Upper lobe of left lung (tissue), 6 donors: ENCODE measurements around the gene ZNF678. TPM values are rescaled to one million over a fixed set of nuclear protein-coding genes. Genes with fewer than 3 reads are reported as not detected.
"Not testable (repeated sequence)": the region's sequence is repeated elsewhere in the genome, so short reads cannot be mapped to it uniquely, and the experiment has no call there.

Experiments used
- ATAC-seq, 2 donors: fragments of 200-7000 bp; cut with Tn5 transposase; one replicate each; pipeline ENCODE4 v1.9.1; 2022; ENCODE audit warnings: mild to moderate bottlenecking in 2 of 2, moderate library complexity in 2 of 2; ENCODE audit not compliant: low FRiP score in 2 of 2
- DNase-seq, 2 donors: peaks; one replicate each; pipeline ENCODE4 v3.0.0-alpha.2; 2019 to 2020
- H3K27ac ChIP-seq, 4 donors: fragments of 200-600 bp; sonication (generic); one replicate each; pipeline ENCODE4 v1.5.1; 2016 to 2019
- H3K27me3 ChIP-seq, 4 donors: fragments of 200-600 bp; sonication (generic); one replicate each; pipeline ENCODE4 v1.5.1; 2017 to 2019
- H3K36me3 ChIP-seq, 4 donors: fragments of 200-600 bp; sonication (generic); one replicate each; pipeline ENCODE4 v1.5.1; 2016 to 2019
- H3K4me1 ChIP-seq, 4 donors: fragments of 200-600 bp; sonication (generic); one replicate each; pipeline ENCODE4 v1.5.1; 2018 to 2019
- H3K4me3 ChIP-seq, 4 donors: fragments of 200-600 bp; sonication (generic); one replicate each; pipeline ENCODE4 v1.5.1; 2017 to 2019; ENCODE audit warnings: mild to moderate bottlenecking in 2 of 4, moderate library complexity in 1 of 4
- H3K9me3 ChIP-seq, 4 donors: fragments of 200-600 bp; sonication (generic); one replicate each; pipeline ENCODE4 v1.5.1; 2018 to 2019
- EP300 ChIP-seq, 4 donors: sonication (generic); formaldehyde crosslinking; IDR thresholded peaks; one replicate each; pipeline ENCODE4 v1.5.1; 2017; ENCODE audit warnings: antibody characterized with exemption in 4 of 4, control low read depth in 2 of 4
- POLR2A ChIP-seq, 4 donors: fragments of 450-650 bp; IDR thresholded peaks; one replicate each; pipeline ENCODE4 v1.5.1; 2016 to 2017; ENCODE audit warnings: antibody characterized with exemption in 4 of 4, mild to moderate bottlenecking in 2 of 4
- POLR2AphosphoS5 ChIP-seq, 2 donors: sonication (generic); formaldehyde crosslinking; IDR thresholded peaks; one replicate each; pipeline ENCODE4 v1.5.1; 2017; ENCODE audit warnings: antibody characterized with exemption in 2 of 2
- WGBS, 2 donors: methylation state at CpG; one replicate each; pipeline ENCODE4 v1.1.5; 2017 to 2018; 5-methylcytosine and 5-hydroxymethylcytosine counted together
- total RNA-seq, 6 donors: library from RNA; depleted of rRNA in 4 of 6; stranded (reverse); fragments of >200 nt in 4 of 6; gene quantifications; one replicate each; pipeline versions ENCODE4 v1.1.0 to v1.2.1, GENCODE V29; 2016 to 2021
- TF ChIP-seq, protein P1 (sequence below), 6 experiments: fragments of 450-650 bp in 4 of 6; fragments of 200-600 bp in 2 of 6; sonication (generic) in 2 of 6; IDR thresholded peaks; one replicate each; pipeline ENCODE4 v1.5.1; 2016 to 2019; ENCODE audit warnings: antibody characterized with exemption in 6 of 6
- donor health status: DM: no; HTN: no; CAD: no; lungs with moderate emphysema.
- donor health status: DM: no; HTN: yes; CAD: no; lungs with severe emphysema.

The ZNF678 gene
- total RNA-seq, 6 donors from 2014 or later, result 3.9 to 50.3 (median 7.8) TPM

DNA sequence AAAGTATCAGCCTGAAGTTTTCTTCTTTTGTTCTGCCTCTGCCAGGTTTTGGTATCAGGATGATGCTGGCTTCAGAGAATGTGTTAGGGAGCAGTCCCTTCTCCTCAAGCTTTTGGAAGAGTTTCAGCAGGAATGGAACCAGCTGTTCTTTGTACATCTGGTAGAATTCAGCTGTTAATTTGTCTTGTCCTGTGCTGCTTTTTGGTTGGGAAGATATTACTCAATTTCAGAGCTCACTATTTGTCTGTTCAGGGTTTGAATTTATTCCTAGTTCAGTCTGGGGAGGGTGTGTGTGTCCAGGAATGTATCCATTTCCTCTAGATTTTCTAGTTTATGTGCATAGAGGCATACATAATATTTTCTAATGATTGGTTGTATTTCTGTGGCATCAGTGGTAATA is 12.8 kb downstream of the ZNF678 start:
- TF ChIP-seq POLR2A (IDR thresholded peaks at IDR 0.05) (no peak), EP300 (IDR thresholded peaks at IDR 0.05) (no peak), POLR2AphosphoS5 (IDR thresholded peaks at IDR 0.05) (no peak)
- TF ChIP-seq, protein P1, sequence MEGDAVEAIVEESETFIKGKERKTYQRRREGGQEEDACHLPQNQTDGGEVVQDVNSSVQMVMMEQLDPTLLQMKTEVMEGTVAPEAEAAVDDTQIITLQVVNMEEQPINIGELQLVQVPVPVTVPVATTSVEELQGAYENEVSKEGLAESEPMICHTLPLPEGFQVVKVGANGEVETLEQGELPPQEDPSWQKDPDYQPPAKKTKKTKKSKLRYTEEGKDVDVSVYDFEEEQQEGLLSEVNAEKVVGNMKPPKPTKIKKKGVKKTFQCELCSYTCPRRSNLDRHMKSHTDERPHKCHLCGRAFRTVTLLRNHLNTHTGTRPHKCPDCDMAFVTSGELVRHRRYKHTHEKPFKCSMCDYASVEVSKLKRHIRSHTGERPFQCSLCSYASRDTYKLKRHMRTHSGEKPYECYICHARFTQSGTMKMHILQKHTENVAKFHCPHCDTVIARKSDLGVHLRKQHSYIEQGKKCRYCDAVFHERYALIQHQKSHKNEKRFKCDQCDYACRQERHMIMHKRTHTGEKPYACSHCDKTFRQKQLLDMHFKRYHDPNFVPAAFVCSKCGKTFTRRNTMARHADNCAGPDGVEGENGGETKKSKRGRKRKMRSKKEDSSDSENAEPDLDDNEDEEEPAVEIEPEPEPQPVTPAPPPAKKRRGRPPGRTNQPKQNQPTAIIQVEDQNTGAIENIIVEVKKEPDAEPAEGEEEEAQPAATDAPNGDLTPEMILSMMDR (IDR thresholded peaks at IDR 0.05), result no peak
- Histone ChIP-seq H3K4me1 (peaks cover 0 to 3% (median 0%) of the 10 kb centered on the region in 4 donors), H3K27ac (no peak overlapping the region), H3K27me3 (no peaks in the 10 kb centered on the region), H3K36me3 (no peaks in the 10 kb centered on the region), H3K9me3 (peaks cover 0 to 37% (median 12%) of the 10 kb centered on the region in 4 donors), H3K4me3 (no peak overlapping the region)
- ATAC-seq, result no peak
- DNase-seq, result no peak

DNA sequence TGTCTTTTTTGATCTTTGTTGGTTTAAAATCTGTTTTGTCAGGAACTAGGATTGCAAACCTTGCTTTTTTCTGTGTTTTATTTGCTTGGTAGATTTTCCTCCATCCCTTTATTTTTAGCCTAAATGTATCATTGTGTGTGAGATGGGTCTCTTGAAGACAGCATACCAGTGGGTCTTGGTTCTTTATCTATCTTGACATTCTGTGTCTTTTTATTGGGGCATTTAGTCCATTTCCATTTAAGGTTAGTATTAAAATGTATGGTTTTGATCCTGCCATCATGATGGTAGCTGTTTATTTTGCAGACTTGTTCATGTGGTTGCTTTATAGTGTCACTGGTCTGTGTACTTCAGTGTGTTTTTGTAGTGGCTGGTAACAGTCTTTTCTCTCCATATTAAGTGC is 14.1 kb downstream of the ZNF678 start:
- Histone ChIP-seq H3K36me3 (no peaks in the 10 kb centered on the region), H3K27ac (no peak overlapping the region), H3K4me3 (no peak overlapping the region), H3K9me3 (peaks cover 0 to 37% (median 10%) of the 10 kb centered on the region in 4 donors), H3K27me3 (no peaks in the 10 kb centered on the region), H3K4me1 (peaks cover 0 to 3% (median 0%) of the 10 kb centered on the region in 4 donors)
- TF ChIP-seq, protein P1 (IDR thresholded peaks at IDR 0.05), result no peak
- TF ChIP-seq POLR2A (IDR thresholded peaks at IDR 0.05) (no peak), EP300 (IDR thresholded peaks at IDR 0.05) (no peak), POLR2AphosphoS5 (IDR thresholded peaks at IDR 0.05) (no peak)
- no peak for ATAC-seq
- no peak for DNase-seq

DNA sequence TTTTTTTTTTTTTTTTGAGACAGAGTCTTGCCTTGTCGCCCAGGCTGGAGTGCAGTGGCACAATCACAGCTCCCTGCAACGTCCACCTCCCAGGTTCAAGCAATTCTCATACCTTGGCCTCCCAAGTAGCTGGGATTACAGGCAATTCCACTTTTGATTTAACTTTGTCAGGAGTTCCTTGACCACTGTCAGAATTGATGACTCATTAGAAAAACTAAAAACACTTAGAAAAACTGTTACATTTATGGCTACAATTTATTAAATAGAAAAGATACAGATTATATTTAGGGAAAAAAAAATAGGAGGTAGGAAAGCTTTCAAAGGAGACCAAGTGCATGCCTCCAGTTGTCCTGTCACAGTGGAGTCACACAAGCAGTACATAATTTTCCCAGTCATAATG is 20.0 kb downstream of the ZNF678 start:
- DNase-seq, result no peak
- H3K27me3 ChIP-seq, result no peaks in the 10 kb centered on the region
- H3K4me1 ChIP-seq, result no peaks in the 10 kb centered on the region
- TF ChIP-seq EP300 (IDR thresholded peaks at IDR 0.05) (no peak), POLR2AphosphoS5 (IDR thresholded peaks at IDR 0.05) (no peak), POLR2A (IDR thresholded peaks at IDR 0.05) (no peak)
- TF ChIP-seq, protein P1 (IDR thresholded peaks at IDR 0.05), result no peak
- H3K9me3 ChIP-seq, result peaks cover 0 to 30% (median 13%) of the 10 kb centered on the region in 4 donors
- ATAC-seq, result no peak
- H3K36me3 ChIP-seq, result no peaks in the 10 kb centered on the region
- no peak overlapping the region for H3K27ac ChIP-seq
- WGBS, 2 donors, result 86 to 92% methylated on average over 2 of the region's 2 CpGs
- no peak overlapping the region for H3K4me3 ChIP-seq

DNA sequence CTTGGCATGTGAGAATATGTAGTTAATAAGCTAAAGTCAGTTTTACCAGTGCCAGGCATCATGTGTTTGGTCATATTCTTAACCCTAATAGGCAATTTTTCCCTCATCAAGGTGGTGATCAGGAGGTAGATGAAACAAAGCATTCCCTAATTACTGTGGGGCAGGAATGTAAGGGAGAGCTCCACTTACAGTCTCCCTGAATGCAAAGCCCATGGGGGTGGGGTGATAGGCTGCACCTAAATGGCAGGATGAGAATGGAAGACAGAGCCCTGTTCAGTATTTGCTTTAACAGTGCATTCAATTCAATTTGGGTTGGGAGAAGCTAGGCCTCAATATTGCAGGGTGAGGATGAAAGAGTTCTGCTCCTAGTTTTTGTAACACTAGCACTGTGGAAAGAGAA is 23.4 kb downstream of the ZNF678 start:
- Histone ChIP-seq H3K4me1 (no peaks in the 10 kb centered on the region), H3K9me3 (peaks cover 6 to 36% (median 28%) of the 10 kb centered on the region in 4 donors), H3K27ac (no peak overlapping the region), H3K27me3 (no peaks in the 10 kb centered on the region), H3K4me3 (no peak overlapping the region), H3K36me3 (peaks cover 0 to 5% (median 0%) of the 10 kb centered on the region in 4 donors)
- no peak for TF ChIP-seq POLR2A (IDR thresholded peaks at IDR 0.05)
- TF ChIP-seq, protein P1 (IDR thresholded peaks at IDR 0.05), result no peak
- no peak for TF ChIP-seq EP300 (IDR thresholded peaks at IDR 0.05)
- TF ChIP-seq POLR2AphosphoS5 (IDR thresholded peaks at IDR 0.05), result no peak
- no peak for ATAC-seq
- no peak for DNase-seq

DNA sequence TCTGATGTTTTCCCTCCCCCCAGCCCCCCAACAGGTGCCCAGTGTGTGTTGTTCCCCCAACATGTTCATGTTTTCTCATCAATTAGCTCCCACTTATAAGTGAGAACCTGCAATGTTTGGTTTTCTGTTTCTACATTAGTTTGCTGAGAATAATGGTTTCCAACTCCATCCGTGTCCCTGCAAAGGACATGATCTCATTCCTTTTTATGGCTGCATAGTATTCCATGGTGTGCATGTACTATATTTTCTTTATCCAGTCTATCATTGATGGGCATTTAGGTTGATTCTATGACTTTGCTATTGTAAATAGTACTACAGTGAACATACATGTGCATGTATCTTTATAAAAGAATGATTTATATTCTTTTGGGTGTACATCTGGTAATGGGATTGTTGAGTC is 24.6 kb downstream of the ZNF678 start:
- no peak for ATAC-seq
- Histone ChIP-seq H3K4me1 (no peaks in the 10 kb centered on the region), H3K9me3 (peaks cover 6 to 47% (median 30%) of the 10 kb centered on the region in 4 donors), H3K36me3 (peaks cover 0 to 5% (median 0%) of the 10 kb centered on the region in 4 donors), H3K27ac (no peak overlapping the region), H3K4me3 (no peak overlapping the region), H3K27me3 (no peaks in the 10 kb centered on the region)
- WGBS, 2 donors, result 89 to 100% methylated on average over 1 of the region's 1 CpG
- no peak for TF ChIP-seq POLR2AphosphoS5 (IDR thresholded peaks at IDR 0.05)
- TF ChIP-seq POLR2A (IDR thresholded peaks at IDR 0.05), result no peak
- TF ChIP-seq, protein P1 (IDR thresholded peaks at IDR 0.05), result no peak
- TF ChIP-seq EP300 (IDR thresholded peaks at IDR 0.05), result no peak
- no peak for DNase-seq

DNA sequence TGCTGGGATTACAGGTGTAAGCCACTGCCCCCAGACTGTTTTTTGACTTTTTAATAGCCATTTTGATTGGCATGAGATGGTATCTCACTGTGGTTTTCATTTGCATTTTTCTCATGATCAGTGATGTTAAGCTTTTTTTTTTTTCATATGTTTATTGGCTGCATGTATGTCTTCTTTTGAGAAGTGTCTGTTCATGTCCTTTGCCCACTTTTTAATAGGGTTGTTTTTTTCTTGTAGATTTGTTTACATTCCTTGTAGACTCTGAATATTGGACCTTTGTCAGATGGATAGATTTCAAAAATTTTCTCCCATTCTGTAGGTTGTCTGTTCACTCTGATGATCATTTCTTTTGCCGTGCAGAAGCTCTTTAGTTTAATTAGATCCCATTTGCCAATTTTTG is 25.4 kb downstream of the ZNF678 start:
- not testable (repeated sequence) for H3K27me3 ChIP-seq, H3K36me3 ChIP-seq, ATAC-seq

DNA sequence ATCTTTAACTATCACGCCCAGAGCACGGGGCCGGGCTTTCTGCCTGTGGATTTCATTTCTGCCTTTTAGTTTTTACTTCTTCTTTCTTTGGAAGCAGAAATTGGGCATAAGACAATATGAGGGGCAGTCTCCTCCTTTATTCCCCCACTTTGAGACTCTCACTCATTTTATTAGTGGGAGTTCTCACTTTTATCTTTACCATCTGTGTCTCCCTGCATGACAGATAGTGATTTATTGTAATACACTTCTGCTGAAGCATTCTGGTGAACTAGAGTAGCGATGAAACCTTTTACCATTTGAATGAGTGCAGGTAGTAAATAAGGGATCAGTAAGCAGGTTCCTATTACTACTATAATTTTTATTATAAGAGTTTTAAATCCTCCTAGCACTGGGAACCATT is 26.4 kb downstream of the ZNF678 start:
- H3K4me3 ChIP-seq, H3K27me3 ChIP-seq, H3K4me1 ChIP-seq, ATAC-seq, H3K27ac ChIP-seq, DNase-seq, H3K36me3 ChIP-seq: not testable (repeated sequence)
- H3K9me3 ChIP-seq, result peaks cover 6 to 56% (median 33%) of the 10 kb centered on the region in 4 donors
- 90 to 98% methylated on average over 4 of the region's 4 CpGs for WGBS, 2 donors

More for the DNA sequence above, 25.4 kb downstream of the ZNF678 start:
- 88 to 95% methylated on average over 1 of the region's 1 CpG for WGBS, 2 donors
- not testable (repeated sequence) for DNase-seq, H3K4me1 ChIP-seq, H3K27ac ChIP-seq, H3K4me3 ChIP-seq
- H3K9me3 ChIP-seq, result peaks cover 6 to 53% (median 32%) of the 10 kb centered on the region in 4 donors

DNA sequence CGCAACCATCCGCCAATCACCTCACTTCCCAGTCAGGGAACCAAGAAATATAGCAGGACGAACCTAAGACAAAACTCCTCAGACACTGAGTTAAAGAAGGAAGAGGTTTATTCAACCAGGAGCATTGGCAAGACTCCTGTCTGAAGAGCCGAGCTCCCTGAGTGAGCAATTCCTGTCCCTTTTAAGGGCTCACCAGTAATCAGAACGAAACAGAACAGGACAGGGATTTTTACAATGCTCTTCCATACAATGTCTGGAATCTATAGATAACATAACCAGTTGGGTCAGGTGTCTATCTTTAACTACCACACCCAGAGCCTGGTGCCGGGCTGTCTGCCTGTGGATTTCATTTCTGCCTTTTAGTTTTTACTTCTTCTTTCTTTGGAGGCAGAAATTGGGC is 32.9 kb downstream of the ZNF678 start:
- not testable (repeated sequence) for H3K36me3 ChIP-seq, DNase-seq, ATAC-seq, H3K4me3 ChIP-seq, H3K4me1 ChIP-seq, H3K27ac ChIP-seq, H3K27me3 ChIP-seq
- 91 to 97% methylated on average over 6 of the region's 6 CpGs for WGBS, 2 donors
- peaks cover 0 to 48% (median 27%) of the 10 kb centered on the region in 4 donors for H3K9me3 ChIP-seq
